GM18870 (cell line): ENCODE results near the gene CDYL.

Experiments used
- ATAC-seq: cut with Tn5 transposase; IDR thresholded peaks from one replicate; pipeline ENCODE4 v1.9.1; 2021; ENCODE audit warnings: moderate library complexity; ENCODE audit not compliant: unreplicated experiment

CDYL gene

GRCh38 chr6:4776131-4776492, at the start of gene CDYL:
TSS of gene CDYL (plus strand) at chr6:4776404. CDS start at chr6:4776784, 380 bp downstream.
- peak; percentile 42 for ATAC-seq

- no peak for ATAC-seq
Observed at GRCh38 chr6:4726645-4727044, 49.6 kb upstream of the CDYL start.

GRCh38 chr6:4727217-4727616, 49.0 kb upstream of the CDYL start:
- ATAC-seq: no peak

- no peak for ATAC-seq
Observed at GRCh38 chr6:4727671-4728435, 48.4 kb upstream of the CDYL start.

- no peak for ATAC-seq
Observed at GRCh38 chr6:4728436-4728769, 47.8 kb upstream of the CDYL start.

GRCh38 chr6:4728926-4729325, 47.3 kb upstream of the CDYL start:
- no peak for ATAC-seq

- ATAC-seq: no peak
Observed at GRCh38 chr6:4731996-4732395, 44.2 kb upstream of the CDYL start.

- ATAC-seq: no peak
Observed at GRCh38 chr6:4732691-4733315, 43.4 kb upstream of the CDYL start.

- no peak for ATAC-seq
Observed at GRCh38 chr6:4736371-4736873, 39.8 kb upstream of the CDYL start.

GRCh38 chr6:4740032-4740431, 36.2 kb upstream of the CDYL start:
- ATAC-seq: no peak

GRCh38 chr6:4743062-4743461, 33.1 kb upstream of the CDYL start:
- ATAC-seq: no peak

- no peak for ATAC-seq
Observed at GRCh38 chr6:4743926-4744325, 32.3 kb upstream of the CDYL start.

- ATAC-seq: no peak
Observed at GRCh38 chr6:4747588-4747987, 28.6 kb upstream of the CDYL start.

- ATAC-seq: no peak
Observed at GRCh38 chr6:4751823-4752464, 24.3 kb upstream of the CDYL start.

GRCh38 chr6:4756247-4756646, 20.0 kb upstream of the CDYL start:
- no peak for ATAC-seq

GRCh38 chr6:4759997-4760396, 16.2 kb upstream of the CDYL start:
- no peak for ATAC-seq

- no peak for ATAC-seq
Observed at GRCh38 chr6:4760773-4761172, 15.4 kb upstream of the CDYL start.

GRCh38 chr6:4762294-4762693, 13.9 kb upstream of the CDYL start:
- ATAC-seq: no peak

- no peak for ATAC-seq
Observed at GRCh38 chr6:4763921-4764320, 12.3 kb upstream of the CDYL start.

- no peak for ATAC-seq
Observed at GRCh38 chr6:4768815-4769214, 7.4 kb upstream of the CDYL start.

- ATAC-seq: no peak
Observed at GRCh38 chr6:4772750-4773149, 3.5 kb upstream of the CDYL start.

- no peak for ATAC-seq
Observed at GRCh38 chr6:4773181-4773580, 3.0 kb upstream of the CDYL start.
